ENCODE results near the gene ACSL5. TPM values are rescaled to one million over a fixed set of nuclear protein-coding genes. Genes with fewer than 3 reads are reported as not detected.

ACSL5 gene
- total and polyA plus RNA-seq, 2 of the 4 experiments (the other 2 are of a cell fraction), result 0.87 to 1.3 TPM

DNA sequence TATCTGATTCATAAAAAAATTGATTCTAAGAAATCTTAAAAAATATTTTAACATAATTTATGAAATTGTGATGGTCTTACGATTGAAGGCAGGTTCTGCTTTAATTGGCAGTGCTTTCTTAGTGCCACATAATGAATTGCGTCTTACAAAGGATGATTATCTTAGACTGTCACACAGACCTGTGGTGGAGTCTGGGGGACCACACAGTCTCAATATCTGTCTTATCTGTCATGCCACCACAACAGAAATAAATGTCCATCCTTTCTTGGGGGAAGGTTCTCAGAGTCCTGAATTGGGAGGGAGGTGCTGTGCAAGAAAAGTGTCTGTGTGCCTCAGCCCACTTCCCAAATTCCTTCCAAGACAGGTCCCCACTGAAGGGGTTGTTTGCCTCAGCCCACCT lies 38.8 kb downstream of the ACSL5 start:
- no peak overlapping the region for H2BK120ac ChIP-seq (ENCODE audit: low read depth, low read length)
- no peak overlapping the region for H4K91ac ChIP-seq (ENCODE audit: insufficient read depth, low read depth, low read length)
- H3K14ac ChIP-seq (replicated peaks; ENCODE audit: low read depth, low read length), result no peak overlapping the region
- H2BK15ac ChIP-seq (ENCODE audit: low read depth, low read length), result no peak overlapping the region
- WGBS, 2 experiments (ENCODE audit: extremely low coverage in 2 of 2, insufficient read length in 1 of 2), result no CpG with 5 or more reads among the region's 2 CpGs
- H2AK5ac ChIP-seq (ENCODE audit: low read depth, low read length), result no peak overlapping the region
- no peak overlapping the region for H2BK5ac ChIP-seq (ENCODE audit: low read depth, low read length, poor library complexity, severe bottlenecking)
- no peak overlapping the region for H4K8ac ChIP-seq (ENCODE audit: low read depth in 2 of 2, low read length in 2 of 2)
- no peak overlapping the region for H2AFZ ChIP-seq (replicated peaks; ENCODE audit: low read length, poor library complexity)
- no peaks in the 10 kb centered on the region for H3K9me1 ChIP-seq (ENCODE audit: insufficient read depth, low read length)
- H3K18ac ChIP-seq (ENCODE audit: low read depth, low read length), result no peak overlapping the region
- no peak overlapping the region for H3K27ac ChIP-seq (ENCODE audit: insufficient read depth, low read length)
- H3K4me3 ChIP-seq (ENCODE audit: insufficient read depth, low read depth, low read length), result no peak overlapping the region
- POLR2A ChIA-PET (ENCODE audit: unreplicated experiment), result no interaction called here
- H3K27me3 ChIP-seq (ENCODE audit: control insufficient read depth, insufficient read depth, low read length), result peaks cover 3% of the 10 kb centered on the region; the same call in 1 of the 2 replicates
- H4K20me1 ChIP-seq (ENCODE audit: insufficient read depth, low read length), result no peaks in the 10 kb centered on the region
- no peaks in the 10 kb centered on the region for H3K79me1 ChIP-seq (ENCODE audit: low read depth in 1 of 2, low read length in 2 of 2)
- in situ Hi-C loops (cut with MboI; ENCODE audit: low sequenced_read_pairs), result no loop called here
- H3K4ac ChIP-seq (ENCODE audit: low read depth, low read length), result no peak overlapping the region
- dilution Hi-C loops (cut with HindIII; ENCODE audit: low sequenced_read_pairs, unreplicated experiment), result no loop called here
- CTCF ChIA-PET, result no interaction called here
- BruUV-seq (replicated peaks), result no TSS peak
- H3K9ac ChIP-seq (ENCODE audit: low read depth, low read length), result no peak overlapping the region
- H3K9me3 ChIP-seq (ENCODE audit: control insufficient read depth, insufficient read depth, low read length), result no peaks in the 10 kb centered on the region
- H3K56ac ChIP-seq (ENCODE audit: extremely low read depth, insufficient read depth, low read length), result no peak overlapping the region
- no peak overlapping the region for H2AK9ac ChIP-seq (replicated peaks; ENCODE audit: low read depth, low read length, poor library complexity)
- no peak overlapping the region for H3K23ac ChIP-seq (ENCODE audit: low read depth, low read length)
- H4K5ac ChIP-seq (ENCODE audit: low read depth, low read length), result no peak overlapping the region
- no peak overlapping the region for H3K4me2 ChIP-seq (ENCODE audit: low read depth, low read length)
- no peak for DNase-seq
- no peaks in the 10 kb centered on the region for H3K4me1 ChIP-seq (ENCODE audit: control insufficient read depth, insufficient read depth, low read length)
- TF ChIP-seq SMC3 (IDR thresholded peaks at IDR 0.05; ENCODE audit: low read depth, low read length) (no peak), RFX5 (IDR thresholded peaks at IDR 0.05; ENCODE audit: low read depth, low read length) (no peak), MAZ (IDR thresholded peaks at IDR 0.05; ENCODE audit: borderline replicate concordance, low read depth, low read length) (no peak), CEBPB (IDR thresholded peaks at IDR 0.05; ENCODE audit: low read depth, low read length) (no peak), MXI1 (IDR thresholded peaks at IDR 0.05; ENCODE audit: borderline replicate concordance, low read depth, low read length) (no peak), POLR2A (IDR thresholded peaks at IDR 0.05; ENCODE audit: low read depth, low read length) (no peak), BHLHE40 (IDR thresholded peaks at IDR 0.05; ENCODE audit: low read depth, low read length) (no peak), FOS (IDR thresholded peaks at IDR 0.05; ENCODE audit: low read depth, low read length) (no peak), CTCF (conservative IDR thresholded peaks at IDR 0.05; ENCODE audit: low read depth, low read length) (no peak), RAD21 (IDR thresholded peaks at IDR 0.05; ENCODE audit: low read length) (no peak), MAFK (IDR thresholded peaks at IDR 0.05; ENCODE audit: low read depth, low read length) (no peak), NFE2L2 (IDR thresholded peaks at IDR 0.05; ENCODE audit: low read depth, low read length) (no peak), RCOR1 (IDR thresholded peaks at IDR 0.05; ENCODE audit: insufficient replicate concordance, low read length) (no peak), CHD1 (IDR thresholded peaks at IDR 0.05; ENCODE audit: low read depth, low read length) (no peak)
- TF ChIP-seq, protein P1, sequence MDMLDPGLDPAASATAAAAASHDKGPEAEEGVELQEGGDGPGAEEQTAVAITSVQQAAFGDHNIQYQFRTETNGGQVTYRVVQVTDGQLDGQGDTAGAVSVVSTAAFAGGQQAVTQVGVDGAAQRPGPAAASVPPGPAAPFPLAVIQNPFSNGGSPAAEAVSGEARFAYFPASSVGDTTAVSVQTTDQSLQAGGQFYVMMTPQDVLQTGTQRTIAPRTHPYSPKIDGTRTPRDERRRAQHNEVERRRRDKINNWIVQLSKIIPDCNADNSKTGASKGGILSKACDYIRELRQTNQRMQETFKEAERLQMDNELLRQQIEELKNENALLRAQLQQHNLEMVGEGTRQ (IDR thresholded peaks at IDR 0.05; ENCODE audit: low read depth, low read length), result no peak
- TF ChIP-seq, protein P2, sequence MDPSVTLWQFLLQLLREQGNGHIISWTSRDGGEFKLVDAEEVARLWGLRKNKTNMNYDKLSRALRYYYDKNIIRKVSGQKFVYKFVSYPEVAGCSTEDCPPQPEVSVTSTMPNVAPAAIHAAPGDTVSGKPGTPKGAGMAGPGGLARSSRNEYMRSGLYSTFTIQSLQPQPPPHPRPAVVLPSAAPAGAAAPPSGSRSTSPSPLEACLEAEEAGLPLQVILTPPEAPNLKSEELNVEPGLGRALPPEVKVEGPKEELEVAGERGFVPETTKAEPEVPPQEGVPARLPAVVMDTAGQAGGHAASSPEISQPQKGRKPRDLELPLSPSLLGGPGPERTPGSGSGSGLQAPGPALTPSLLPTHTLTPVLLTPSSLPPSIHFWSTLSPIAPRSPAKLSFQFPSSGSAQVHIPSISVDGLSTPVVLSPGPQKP (IDR thresholded peaks at IDR 0.05; ENCODE audit: borderline replicate concordance, low read depth, low read length), result no peak
- ATAC-seq (ENCODE audit: low read depth), result no peak
- no peaks in the 10 kb centered on the region for H3K36me3 ChIP-seq (ENCODE audit: control insufficient read depth, insufficient read depth, low read length)
- no peak overlapping the region for H2BK20ac ChIP-seq (ENCODE audit: low read depth, low read length)
- intact Hi-C loops (cut with micrococcal nuclease), result no loop called here

Measured in IMR-90 (cell line).